Measurements from ENCODE around the gene VPS13D.

The VPS13D gene

DNA sequence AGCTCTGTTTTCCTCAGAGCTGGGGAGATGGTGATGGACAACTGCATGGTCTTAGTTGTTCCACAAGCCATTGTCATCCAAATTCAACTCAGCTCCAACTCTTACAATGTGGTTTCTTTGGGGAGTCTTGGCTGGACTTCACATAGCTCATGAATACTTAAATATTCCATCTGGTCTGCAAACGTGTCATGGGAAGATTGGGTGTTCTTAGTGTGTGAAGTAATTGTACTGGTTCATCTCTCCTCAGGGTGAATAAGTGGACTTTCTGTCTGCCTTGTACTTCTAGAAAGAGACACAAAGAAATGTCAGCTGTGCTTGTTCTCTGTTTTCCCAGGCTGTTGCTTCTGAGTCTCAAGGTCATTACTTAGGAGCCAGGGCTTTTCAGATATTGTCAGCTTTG is 106.6 kb downstream of the VPS13D start:
- no peak for DNase-seq (ENCODE audit: low read depth in 2 of 2)

DNA sequence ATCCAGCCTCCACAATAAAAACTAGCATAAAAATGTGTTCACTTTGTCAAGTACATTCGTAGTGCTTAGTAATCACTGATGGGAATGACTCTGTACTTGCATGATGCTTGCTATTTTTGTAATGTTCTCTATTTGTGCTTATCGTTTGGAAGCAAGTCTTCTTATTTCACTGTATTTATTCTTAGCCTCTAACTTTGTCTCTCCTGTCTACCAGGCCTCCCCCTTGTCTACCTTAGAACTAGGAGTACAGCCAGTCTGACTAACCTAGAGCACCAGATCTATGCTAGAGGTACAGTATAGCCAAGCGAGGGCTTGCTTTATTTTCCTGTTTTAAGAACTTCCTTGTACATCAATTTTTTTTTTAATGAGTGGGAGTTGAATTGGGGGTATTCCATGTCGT is 108.2 kb downstream of the VPS13D start:
- no peak for DNase-seq (ENCODE audit: low read depth in 2 of 2)

DNA sequence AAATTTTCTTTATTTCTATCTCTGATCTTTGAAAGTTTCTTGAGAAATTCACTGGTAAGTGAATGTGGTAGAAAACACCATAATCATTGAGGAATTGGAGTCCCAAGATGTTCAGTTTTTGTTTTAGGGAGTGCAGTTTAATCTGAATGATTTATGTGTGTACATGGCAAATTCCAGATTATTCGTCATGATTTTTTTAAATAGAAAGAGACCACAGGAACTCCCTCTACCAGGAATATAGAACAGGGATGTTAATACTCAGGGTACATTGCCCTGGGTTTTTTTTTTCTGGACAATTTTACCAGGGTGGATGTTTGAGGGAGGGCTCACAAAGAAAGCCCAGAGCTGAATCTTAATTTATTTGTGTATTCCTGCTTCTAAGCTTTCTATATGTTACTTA is 109.0 kb downstream of the VPS13D start:
- no peak for DNase-seq (ENCODE audit: low read depth in 2 of 2)

GRCh38 chr1:12339396-12339795 is 109.6 kb downstream of the VPS13D start:
- no peak for DNase-seq (ENCODE audit: low read depth in 2 of 2)

GRCh38 chr1:12339811-12340543 is 110.1 kb downstream of the VPS13D start:
- DNase-seq (ENCODE audit: low read depth in 2 of 2): no peak

- DNase-seq (ENCODE audit: low read depth in 2 of 2): no peak
Measured at GRCh38 chr1:12340544-12340930, 110.7 kb downstream of the VPS13D start.

DNA sequence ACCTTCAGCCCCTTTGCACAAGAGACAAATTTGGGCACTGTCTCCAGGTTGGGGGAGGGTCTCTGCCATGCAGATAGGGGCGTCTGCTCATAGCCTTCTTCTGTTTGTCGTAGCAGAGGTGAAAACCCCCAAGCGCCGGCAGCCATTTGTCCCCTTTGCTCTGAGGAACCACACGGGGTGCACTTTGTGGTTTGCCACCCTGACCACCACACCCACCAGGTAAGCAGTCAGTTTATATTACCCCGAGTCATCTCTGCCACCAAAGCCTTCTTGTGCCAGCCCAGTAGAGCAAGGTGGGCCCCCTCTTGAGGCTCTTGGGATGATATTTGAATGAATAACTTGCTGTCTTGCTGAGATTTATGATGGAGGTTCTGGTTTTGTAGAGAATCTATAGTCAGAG is 111.8 kb downstream of the VPS13D start:
- DNase-seq (ENCODE audit: low read depth in 2 of 2): no peak

GRCh38 chr1:12342401-12343003 is 112.7 kb downstream of the VPS13D start:
- DNase-seq (ENCODE audit: low read depth in 2 of 2): no peak

GRCh38 chr1:12343823-12344487 is 114.1 kb downstream of the VPS13D start:
- no peak for DNase-seq (ENCODE audit: low read depth in 2 of 2)

GRCh38 chr1:12344596-12345349 is 114.9 kb downstream of the VPS13D start:
- no peak for DNase-seq (ENCODE audit: low read depth in 2 of 2)

DNA sequence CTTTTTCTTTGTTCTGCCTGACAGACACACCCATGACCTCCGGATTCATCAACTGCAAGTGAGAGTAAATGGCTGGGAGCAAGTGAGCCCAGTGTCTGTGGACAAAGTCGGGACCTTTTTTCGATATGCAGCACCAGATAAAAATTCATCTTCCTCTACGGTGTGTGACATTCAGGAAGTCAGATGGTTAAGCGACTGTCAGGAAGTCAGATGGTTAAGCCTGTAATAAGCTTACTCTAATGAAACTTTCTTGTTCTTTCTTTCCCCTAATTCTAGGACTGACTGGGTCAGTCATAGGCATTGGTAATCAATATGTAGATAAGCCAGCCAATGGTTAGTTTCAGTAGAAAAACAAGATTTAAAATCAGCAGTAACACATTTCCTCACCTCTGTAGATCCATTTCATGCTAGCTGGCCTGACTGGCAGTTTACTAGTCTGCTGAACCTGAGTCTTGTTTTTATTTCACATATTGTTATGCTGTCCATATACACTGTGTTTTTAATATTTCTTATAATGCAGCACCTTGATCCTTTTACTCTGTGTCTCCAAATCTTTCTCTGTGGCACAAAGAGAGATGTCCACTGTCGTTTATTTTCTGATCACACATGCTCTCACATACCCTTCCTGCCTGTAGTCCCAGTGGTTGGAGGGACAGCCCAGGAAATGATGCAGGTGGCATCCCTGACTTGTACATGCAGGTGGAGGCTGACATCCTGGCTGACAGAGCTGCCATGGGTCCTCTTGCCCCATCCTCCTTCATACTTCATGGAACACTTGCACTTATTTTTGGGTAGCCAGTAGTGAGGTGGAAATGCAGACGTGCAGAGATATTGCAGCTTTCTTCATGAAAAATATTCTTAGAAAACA is 115.8 kb downstream of the VPS13D start:
- DNase-seq (ENCODE audit: low read depth in 2 of 2): no peak

DNA sequence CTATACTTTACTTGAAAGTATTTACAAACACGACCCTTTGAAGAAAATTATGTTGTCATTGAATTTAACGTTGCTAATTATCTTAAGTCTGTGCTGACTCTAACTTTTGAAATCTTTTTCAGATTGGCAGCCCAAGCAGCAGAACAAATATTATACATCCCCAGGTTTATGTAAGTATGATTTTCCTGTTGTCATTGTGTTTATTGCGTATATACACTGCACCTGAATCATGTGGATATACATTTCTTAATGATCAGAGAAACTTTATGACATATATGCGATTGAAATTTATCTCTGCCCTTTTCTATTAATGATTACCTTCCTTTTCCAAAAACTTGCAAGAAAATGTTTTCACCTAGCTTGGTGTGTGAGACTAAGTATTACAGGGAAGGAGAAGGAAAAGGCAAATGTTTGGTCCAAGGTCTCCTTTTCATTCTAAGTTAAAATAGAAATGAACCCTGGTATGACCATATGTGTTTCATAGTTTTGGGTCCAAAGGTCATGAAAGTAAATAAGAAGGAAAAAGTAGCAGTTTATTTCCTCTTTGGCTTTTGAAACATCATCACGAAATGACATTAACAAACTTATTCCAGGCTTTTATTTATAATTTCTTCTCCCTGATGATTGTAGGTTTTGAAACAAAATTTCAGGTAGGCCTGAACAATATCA is 116.8 kb downstream of the VPS13D start:
- DNase-seq (ENCODE audit: low read depth in 2 of 2): no peak

- DNase-seq (ENCODE audit: low read depth in 2 of 2): no peak
Measured at GRCh38 chr1:12348113-12348512, 118.3 kb downstream of the VPS13D start.

DNA sequence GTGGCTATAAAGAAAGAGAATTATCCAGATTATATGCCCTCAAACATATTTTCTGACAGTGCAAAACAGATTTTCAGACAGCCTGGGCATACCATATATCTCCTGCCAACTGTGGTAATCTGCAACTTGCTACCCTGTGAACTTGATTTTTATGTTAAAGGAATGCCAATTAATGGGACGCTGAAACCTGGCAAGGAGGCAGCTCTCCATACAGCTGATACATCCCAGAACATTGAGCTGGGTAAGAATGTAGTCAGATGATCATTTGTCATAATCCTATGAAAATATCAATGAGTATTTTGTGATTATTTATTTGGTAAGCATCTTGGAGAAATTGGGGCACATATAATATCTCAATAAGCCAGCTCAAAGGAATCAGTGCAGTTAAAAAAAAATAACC is 124.2 kb downstream of the VPS13D start:
- DNase-seq (ENCODE audit: low read depth in 2 of 2): no peak

DNA sequence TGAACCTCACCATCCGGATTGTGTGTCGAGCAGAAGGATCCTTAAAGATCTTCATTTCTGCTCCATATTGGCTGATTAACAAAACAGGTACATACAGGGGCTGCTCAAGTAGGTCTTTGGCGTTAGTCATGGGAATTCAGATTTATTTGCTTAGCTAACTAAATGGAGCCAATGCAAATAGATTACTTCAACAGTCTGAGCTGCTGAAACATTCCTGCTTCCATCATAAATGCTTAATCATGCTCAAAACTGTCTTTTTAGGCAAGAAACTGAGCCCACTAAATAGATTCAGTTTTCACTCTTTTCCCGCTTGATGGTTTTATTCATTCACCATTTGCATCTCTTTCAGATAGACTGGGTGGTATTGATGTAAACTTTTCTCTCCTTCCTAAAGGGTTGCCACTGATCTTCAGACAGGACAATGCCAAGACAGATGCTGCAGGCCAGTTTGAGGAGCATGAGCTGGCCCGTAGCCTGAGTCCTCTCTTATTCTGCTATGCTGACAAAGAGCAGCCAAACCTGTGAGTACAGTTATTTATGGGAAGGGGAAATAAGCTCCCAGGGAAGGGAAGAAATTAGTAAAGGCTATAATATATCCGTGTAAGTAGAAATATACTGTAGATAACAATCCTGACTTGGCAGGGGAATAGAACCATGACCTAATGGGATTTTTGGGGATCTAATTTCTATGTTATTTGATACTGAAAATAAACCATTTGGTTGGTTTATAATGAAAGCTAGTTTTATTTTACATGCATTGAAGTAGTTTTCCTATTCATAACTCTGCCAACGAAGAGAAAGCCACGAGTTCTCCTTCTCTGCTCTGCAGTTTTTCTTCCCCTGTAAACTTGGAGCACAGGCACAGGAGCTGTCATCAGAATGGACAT is 126.4 kb downstream of the VPS13D start:
- no peak for DNase-seq (ENCODE audit: low read depth in 2 of 2)

- DNase-seq (ENCODE audit: low read depth in 2 of 2): no peak
Measured at GRCh38 chr1:12358499-12358898, 128.7 kb downstream of the VPS13D start.

DNA sequence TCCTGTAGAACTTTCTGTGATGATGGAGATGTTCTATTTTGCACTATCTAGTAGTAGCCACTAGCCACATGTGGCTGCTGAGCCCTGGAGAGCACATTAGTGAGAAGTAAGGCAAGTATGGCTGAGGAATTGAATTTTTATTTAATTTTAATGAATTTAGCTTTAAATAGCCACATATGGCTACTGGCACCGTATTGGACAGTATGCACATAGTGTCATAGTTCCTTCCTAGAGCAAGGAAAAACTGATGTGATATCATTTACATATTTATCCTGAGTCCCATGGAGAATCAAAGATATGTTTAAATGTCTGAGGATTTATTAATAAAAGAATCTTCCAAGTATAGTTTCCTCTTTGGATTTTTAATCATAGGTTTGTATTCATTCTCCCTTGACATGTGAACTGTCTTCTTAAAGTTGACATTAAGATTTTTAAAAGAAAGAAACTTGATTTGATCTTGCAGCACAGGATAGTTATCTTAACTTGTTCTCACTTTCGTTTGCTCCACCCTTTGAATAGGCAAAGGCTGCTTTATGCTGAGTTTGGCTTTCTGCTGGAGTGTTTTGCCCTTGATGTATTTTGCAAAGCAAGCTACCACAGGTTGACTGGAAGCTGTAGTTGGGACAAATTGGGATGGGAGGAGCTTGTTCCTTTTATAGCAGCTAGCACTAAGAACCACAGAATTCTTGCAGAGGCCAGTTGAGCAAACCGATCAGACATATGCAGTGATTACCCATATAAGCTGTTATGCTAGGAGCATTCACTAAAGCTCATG is 129.7 kb downstream of the VPS13D start:
- no peak for DNase-seq (ENCODE audit: low read depth in 2 of 2)

DNA sequence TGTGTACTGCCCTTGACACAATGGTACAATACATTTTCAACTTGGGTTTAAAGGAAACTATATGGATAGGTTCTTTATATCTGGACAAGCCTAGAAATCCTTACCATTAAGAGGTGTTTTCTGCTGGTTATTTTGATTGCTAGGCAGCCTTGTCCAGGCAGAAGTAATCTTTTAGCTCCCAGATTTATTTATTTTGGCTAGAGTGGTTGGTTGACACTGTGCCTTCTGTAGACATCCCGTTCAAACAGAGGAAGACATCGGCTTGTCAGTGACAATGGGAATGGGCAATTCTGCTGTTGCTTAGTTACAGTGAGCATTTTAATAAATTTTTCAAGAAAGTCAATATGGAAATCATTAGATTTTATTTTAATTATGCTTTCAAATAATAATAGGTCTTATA is 138.8 kb downstream of the VPS13D start:
- no peak for DNase-seq (ENCODE audit: low read depth in 2 of 2)

DNA sequence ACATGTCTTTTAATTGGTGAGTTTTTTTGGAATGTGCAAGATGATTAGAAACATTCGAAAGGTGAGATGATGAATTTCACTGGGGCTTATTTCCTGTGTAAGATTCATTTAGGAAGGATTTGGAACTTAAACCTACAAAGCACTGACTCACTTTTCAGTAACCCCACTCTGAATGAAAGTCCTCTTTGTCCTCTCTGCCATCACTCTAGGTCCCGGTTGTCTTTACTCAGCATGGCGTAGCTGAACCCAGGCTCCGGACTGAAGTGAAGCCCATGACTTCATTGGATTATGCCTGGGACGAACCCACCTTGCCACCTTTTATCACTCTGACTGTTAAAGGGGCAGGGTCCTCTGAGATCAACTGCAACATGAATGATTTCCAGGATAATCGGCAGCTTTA is 139.4 kb downstream of the VPS13D start:
- DNase-seq (ENCODE audit: low read depth in 2 of 2): no peak

Measured in activated CD8-positive, alpha-beta memory T cell treated with anti-CD3 and anti-CD28 coated beads for 4 hours (primary cell).